HEK293 (cell line): Measurements from ENCODE around the gene NXPH1.

Experiments
- CTCF ChIA-PET: fragments of 350-600 bp; formaldehyde crosslinking; extraction: SDS; loops from one replicate; lab custom pipeline; 2021; ENCODE audit warnings: antibody characterized with exemption; lab: Yijun Ruan, JAX
- POLR2A ChIA-PET: fragments of 300-600 bp; formaldehyde crosslinking; extraction: SDS; loops from one replicate; lab custom pipeline; 2020; ENCODE audit warnings: antibody characterized with exemption, inconsistent platforms; lab: Yijun Ruan, JAX
- H3K27ac ChIP-seq: fragments of 200-500 bp; sonication (Bioruptor generic); 2 replicates; pipeline ENCODE4 v1.5.1; 2014; ENCODE audit warnings: low read depth, low read length, control low read depth, inconsistent platforms; ENCODE audit errors: extremely low read depth
- H3K36me3 ChIP-seq, 2 experiments: fragments of 200-500 bp in 1 of 2; sonication (Bioruptor generic) in 1 of 2; 1 replicate in 1 of 2; 2 replicates in 1 of 2; pipeline ENCODE4 v1.5.1; 2014 to 2017; ENCODE audit warnings: inconsistent platforms in 2 of 2, low read length in 2 of 2; ENCODE audit not compliant: control insufficient read depth in 2 of 2, insufficient read depth in 1 of 2
- H3K4me1 ChIP-seq: fragments of 200-500 bp; sonication (Bioruptor generic); 2 replicates; pipeline ENCODE4 v1.5.1; 2014; ENCODE audit warnings: mild to moderate bottlenecking, low read length, inconsistent platforms; ENCODE audit not compliant: control insufficient read depth, insufficient read depth
- H3K4me3 ChIP-seq: 2 replicates; pipeline ENCODE4 v1.5.1; 2011; ENCODE audit warnings: low read depth, mild to moderate bottlenecking, control low read depth, low read length, moderate library complexity
- H3K9me3 ChIP-seq: fragments of 200-500 bp; sonication (Bioruptor generic); 2 replicates; pipeline ENCODE4 v1.5.1; 2014; ENCODE audit warnings: low read depth, low read length, inconsistent platforms; ENCODE audit not compliant: control insufficient read depth, insufficient read depth
- GLI2 ChIP-seq: fragments of 450-650 bp; formaldehyde crosslinking; IDR thresholded peaks from 2 replicates; pipeline ENCODE4; 2017; ENCODE audit warnings: missing biosample characterization, missing genetic modification characterization, low read depth, borderline replicate concordance
- GLIS1 ChIP-seq: fragments of 450-650 bp; formaldehyde crosslinking; IDR thresholded peaks from 2 replicates; pipeline ENCODE4 v1.5.1; 2016; ENCODE audit warnings: missing biosample characterization, missing genetic modification characterization
- KLF1 ChIP-seq: fragments of 450-650 bp; formaldehyde crosslinking; IDR thresholded peaks from 2 replicates; pipeline ENCODE4 v1.5.1; 2016; ENCODE audit warnings: missing biosample characterization, missing genetic modification characterization
- REST ChIP-seq: fragments of 450-650 bp; formaldehyde crosslinking; IDR thresholded peaks from 2 replicates; pipeline ENCODE4 v1.5.1; 2016; ENCODE audit warnings: missing biosample characterization, missing genetic modification characterization
- ZBTB11 ChIP-seq: fragments of 450-650 bp; formaldehyde crosslinking; conservative IDR thresholded peaks from 2 replicates; pipeline ENCODE4 v1.5.1; 2016; ENCODE audit warnings: low read depth, missing biosample characterization, missing genetic modification characterization
- ZBTB48 ChIP-seq: fragments of 450-650 bp; formaldehyde crosslinking; IDR thresholded peaks from 2 replicates; pipeline ENCODE4 v1.5.1; 2016; ENCODE audit warnings: missing biosample characterization, missing genetic modification characterization
- ZBTB8A ChIP-seq: fragments of 450-650 bp; formaldehyde crosslinking; IDR thresholded peaks from 2 replicates; pipeline ENCODE4 v1.5.1; 2016; ENCODE audit warnings: missing biosample characterization, missing genetic modification characterization
- ZEB2 ChIP-seq: fragments of 450-650 bp; formaldehyde crosslinking; IDR thresholded peaks from 2 replicates; pipeline ENCODE4 v1.5.1; 2016; ENCODE audit warnings: missing biosample characterization, missing genetic modification characterization
- ZNF169 ChIP-seq: fragments of 450-650 bp; formaldehyde crosslinking; IDR thresholded peaks from 2 replicates; pipeline ENCODE4 v1.5.1; 2016; ENCODE audit warnings: missing biosample characterization, missing genetic modification characterization
- ZNF175 ChIP-seq: fragments of 450-650 bp; formaldehyde crosslinking; IDR thresholded peaks from 2 replicates; pipeline ENCODE4 v1.5.1; 2016; ENCODE audit warnings: missing biosample characterization, missing genetic modification characterization
- ZNF214 ChIP-seq: fragments of 450-650 bp; formaldehyde crosslinking; IDR thresholded peaks from 2 replicates; pipeline ENCODE4 v1.5.1; 2017; ENCODE audit warnings: missing biosample characterization, mild to moderate bottlenecking, missing genetic modification characterization, borderline replicate concordance
- ZNF223 ChIP-seq: fragments of 450-650 bp; formaldehyde crosslinking; IDR thresholded peaks from 2 replicates; pipeline ENCODE4 v1.5.1; 2016; ENCODE audit warnings: missing biosample characterization, missing genetic modification characterization
- ZNF354C ChIP-seq: fragments of 450-650 bp; formaldehyde crosslinking; IDR thresholded peaks from 2 replicates; pipeline ENCODE4 v1.5.1; 2016; ENCODE audit warnings: missing biosample characterization, missing genetic modification characterization, low read depth, borderline replicate concordance
- ZNF362 ChIP-seq: fragments of 450-650 bp; formaldehyde crosslinking; IDR thresholded peaks from 2 replicates; pipeline ENCODE4 v1.5.1; 2016; ENCODE audit warnings: missing biosample characterization, missing genetic modification characterization
- ZNF391 ChIP-seq: fragments of 450-650 bp; formaldehyde crosslinking; IDR thresholded peaks from 2 replicates; pipeline ENCODE4 v1.5.1; 2016; ENCODE audit warnings: low read depth, missing biosample characterization, missing genetic modification characterization, borderline replicate concordance
- ZNF548 ChIP-seq: fragments of 450-650 bp; formaldehyde crosslinking; IDR thresholded peaks from 2 replicates; pipeline ENCODE4 v1.5.1; 2016; ENCODE audit warnings: missing biosample characterization, missing genetic modification characterization
- ZNF580 ChIP-seq: fragments of 450-650 bp; formaldehyde crosslinking; IDR thresholded peaks from 2 replicates; pipeline ENCODE4 v1.5.1; 2016; ENCODE audit warnings: missing biosample characterization, missing genetic modification characterization
- ZNF623 ChIP-seq: fragments of 450-650 bp; formaldehyde crosslinking; IDR thresholded peaks from 2 replicates; pipeline ENCODE4 v1.5.1; 2016; ENCODE audit warnings: missing biosample characterization, missing genetic modification characterization
- ZNF707 ChIP-seq: fragments of 450-650 bp; formaldehyde crosslinking; IDR thresholded peaks from 2 replicates; pipeline ENCODE4 v1.5.1; 2016; ENCODE audit warnings: missing biosample characterization, missing genetic modification characterization
- ZNF785 ChIP-seq: fragments of 450-650 bp; formaldehyde crosslinking; IDR thresholded peaks from 2 replicates; pipeline ENCODE4 v1.5.1; 2016; ENCODE audit warnings: missing biosample characterization, missing genetic modification characterization
- ZNF792 ChIP-seq: fragments of 450-650 bp; formaldehyde crosslinking; IDR thresholded peaks from 2 replicates; pipeline ENCODE4 v1.5.1; 2016; ENCODE audit warnings: missing biosample characterization, missing genetic modification characterization
- ZSCAN16 ChIP-seq: fragments of 450-650 bp; formaldehyde crosslinking; IDR thresholded peaks from 2 replicates; pipeline ENCODE4 v1.5.1; 2016; ENCODE audit warnings: missing biosample characterization, missing genetic modification characterization
- ZSCAN5A ChIP-seq: fragments of 450-650 bp; formaldehyde crosslinking; IDR thresholded peaks from 2 replicates; pipeline ENCODE4 v1.5.1; 2016; ENCODE audit warnings: missing biosample characterization, missing genetic modification characterization

Gene NXPH1

GRCh38 chr7:8455426-8455825 is 22.0 kb downstream of the NXPH1 start:
- CTCF ChIA-PET: no interaction called here
- no peak overlapping the region for H3K4me3 ChIP-seq
- POLR2A ChIA-PET: no interaction called here
- no peak for TF ChIP-seq ZBTB11 (tag by site-specific recombination)
- H3K9me3 ChIP-seq: no peaks in the 10 kb centered on the region
- H3K4me1 ChIP-seq: no peaks in the 10 kb centered on the region
- no peaks in the 10 kb centered on the region for H3K36me3 ChIP-seq
- no peak overlapping the region for H3K27ac ChIP-seq

GRCh38 chr7:8462309-8462708 is 28.9 kb downstream of the NXPH1 start:
- Histone ChIP-seq H3K4me1 (no peaks in the 10 kb centered on the region), H3K36me3 (no peaks in the 10 kb centered on the region), H3K9me3 (no peaks in the 10 kb centered on the region), H3K27ac (no peak overlapping the region), H3K4me3 (no peak overlapping the region)
- CTCF ChIA-PET: interaction anchor here (0.5 kb wide), 1 partner anchor 28 kb away, joined by 5 read pairs; no protein-coding TSS in a partner anchor
- TF ChIP-seq ZNF223 (tag by site-specific recombination): no peak
- no peak for TF ChIP-seq ZNF580
- TF ChIP-seq ZNF785 (tag by site-specific recombination): no peak
- POLR2A ChIA-PET: no interaction called here

GRCh38 chr7:8465338-8465737 is 31.9 kb downstream of the NXPH1 start:
- Histone ChIP-seq H3K27ac (no peak overlapping the region), H3K4me1 (no peaks in the 10 kb centered on the region), H3K4me3 (no peak overlapping the region), H3K9me3 (no peaks in the 10 kb centered on the region), H3K36me3 (no peaks in the 10 kb centered on the region)
- ChIA-PET CTCF (no interaction called here), POLR2A (no interaction called here)
- TF ChIP-seq ZNF214 (tag by site-specific recombination) (no peak), GLIS1 (tag by site-specific recombination) (no peak), ZNF623 (tag by site-specific recombination) (no peak), ZEB2 (tag by site-specific recombination) (no peak), ZNF362 (tag by site-specific recombination) (no peak), ZNF354C (tag by site-specific recombination) (no peak), REST (tag by site-specific recombination) (no peak), KLF1 (no peak), ZSCAN5A (tag by site-specific recombination) (no peak), ZNF792 (tag by site-specific recombination) (no peak), ZBTB8A (tag by site-specific recombination) (no peak), ZNF707 (tag by site-specific recombination) (no peak), ZNF391 (tag by site-specific recombination) (no peak), ZNF169 (tag by site-specific recombination) (no peak), ZBTB48 (no peak), ZSCAN16 (tag by site-specific recombination) (no peak), ZNF175 (no peak), GLI2 (no peak), ZNF548 (tag by site-specific recombination) (no peak)
